Stimulated activated CD4-positive, alpha-beta T cell treated with anti-CD3 and anti-CD28 coated beads, Interleukin-2, amount 100 ng/mL, for 48 hours (primary cell): ENCODE results near the gene GFRA3.

Experiments used
- DNase-seq, 2 donors: peaks; one replicate each; pipeline ENCODE4 v3.0.0-alpha.2; 2020

The GFRA3 gene

GRCh38 chr5:138246334-138246733 lies 28.1 kb downstream of the GFRA3 start:
- DNase-seq: no peak

DNA sequence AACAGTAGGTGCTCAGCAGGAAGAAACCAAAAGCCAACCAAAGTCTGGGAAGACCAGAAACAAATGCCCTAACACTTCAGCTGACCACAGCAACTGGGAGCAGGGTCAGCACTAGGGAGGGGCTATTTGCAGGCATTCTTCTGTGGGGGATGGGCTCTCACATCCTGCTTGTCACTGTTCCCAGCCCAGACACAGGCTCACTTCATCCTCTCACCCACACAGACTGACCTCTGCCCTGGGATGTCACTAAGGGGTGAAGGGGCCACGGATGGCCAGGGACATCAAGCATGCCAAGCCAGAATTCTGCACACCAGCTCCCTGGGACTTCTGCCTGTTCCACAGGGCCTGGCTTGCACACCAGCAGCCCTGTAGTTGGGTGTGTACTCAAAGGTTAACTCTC lies 28.7 kb downstream of the GFRA3 start:
- DNase-seq: no peak

- DNase-seq: no peak
Observed at GRCh38 chr5:138243794-138244193, 30.6 kb downstream of the GFRA3 start.

- DNase-seq: no peak
Observed at GRCh38 chr5:138241688-138242571, 32.5 kb downstream of the GFRA3 start.

GRCh38 chr5:138240650-138241385 lies 33.6 kb downstream of the GFRA3 start:
- DNase-seq: peak in 1 of 2 donors; percentile 2

- no peak for DNase-seq
Observed at GRCh38 chr5:138238034-138238433, 36.4 kb downstream of the GFRA3 start.

GRCh38 chr5:138234651-138235050 lies 39.8 kb downstream of the GFRA3 start:
- DNase-seq: no peak

DNA sequence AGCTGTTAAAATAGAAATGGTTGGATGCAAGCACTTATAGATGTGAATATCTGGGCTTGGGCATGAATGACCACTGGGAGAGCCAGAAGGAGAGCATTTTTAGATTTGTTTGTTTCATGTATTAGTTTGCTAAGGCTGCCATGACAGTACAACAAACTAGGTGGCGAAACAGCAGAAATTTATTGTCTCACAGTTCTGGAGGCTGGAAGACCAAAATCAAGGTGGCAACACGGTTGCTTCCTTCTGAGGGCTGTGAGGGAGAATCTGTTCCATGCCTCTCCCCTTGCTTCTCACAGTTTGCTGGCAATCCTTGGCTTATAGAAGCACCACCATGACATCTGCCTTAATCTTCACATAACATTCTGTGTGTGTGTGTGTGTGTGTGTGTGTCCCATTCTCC lies 41.1 kb downstream of the GFRA3 start:
- no peak for DNase-seq

DNA sequence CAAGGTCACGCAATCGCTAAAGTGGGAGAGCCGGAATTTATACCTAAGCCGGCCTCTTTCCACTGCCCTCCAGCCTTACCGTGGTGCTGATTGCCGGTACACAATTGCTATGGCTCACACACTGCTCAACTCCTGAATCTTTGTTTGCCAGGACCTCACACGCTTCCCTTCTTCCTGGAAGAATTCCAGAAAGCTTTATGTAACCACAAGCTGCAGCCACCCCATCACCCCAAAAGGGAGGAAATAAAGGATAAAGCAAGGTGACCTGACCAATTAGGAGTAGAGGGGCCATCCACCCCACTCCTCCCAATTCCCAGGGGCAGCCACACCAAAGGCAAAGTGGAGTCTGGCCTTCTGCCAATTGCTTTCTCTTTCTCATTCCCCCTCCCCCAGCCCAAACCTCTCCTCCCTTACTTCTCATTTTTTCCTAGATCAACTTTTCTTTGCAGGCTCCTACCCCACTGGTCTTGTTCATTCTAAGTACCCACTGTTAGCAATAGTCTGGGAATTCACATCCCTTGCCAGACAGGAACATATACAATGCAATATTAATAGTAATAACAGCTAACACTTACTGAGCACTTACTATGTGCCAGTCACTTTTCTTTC lies 43.3 kb downstream of the GFRA3 start:
- DNase-seq: no peak

DNA sequence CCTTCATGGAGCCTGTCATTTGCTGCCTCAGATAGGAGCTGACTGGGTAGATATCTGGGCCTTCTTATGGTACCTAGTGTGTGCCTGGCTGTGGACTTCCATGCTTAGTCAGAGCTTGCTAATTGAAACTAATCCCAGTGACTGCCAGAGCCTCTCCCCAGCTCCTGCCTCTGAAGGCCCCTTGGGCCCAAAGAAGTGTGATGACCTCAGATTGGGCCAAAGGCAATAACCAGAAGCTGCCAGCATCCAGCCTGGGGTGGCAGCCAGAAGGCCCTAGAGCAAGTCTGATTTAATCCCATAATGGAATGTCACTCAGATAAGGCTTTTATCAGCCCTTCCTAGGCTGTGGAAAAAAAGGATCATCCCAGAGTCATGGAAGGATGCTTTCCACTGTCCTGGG lies 44.2 kb downstream of the GFRA3 start:
- no peak for DNase-seq

DNA sequence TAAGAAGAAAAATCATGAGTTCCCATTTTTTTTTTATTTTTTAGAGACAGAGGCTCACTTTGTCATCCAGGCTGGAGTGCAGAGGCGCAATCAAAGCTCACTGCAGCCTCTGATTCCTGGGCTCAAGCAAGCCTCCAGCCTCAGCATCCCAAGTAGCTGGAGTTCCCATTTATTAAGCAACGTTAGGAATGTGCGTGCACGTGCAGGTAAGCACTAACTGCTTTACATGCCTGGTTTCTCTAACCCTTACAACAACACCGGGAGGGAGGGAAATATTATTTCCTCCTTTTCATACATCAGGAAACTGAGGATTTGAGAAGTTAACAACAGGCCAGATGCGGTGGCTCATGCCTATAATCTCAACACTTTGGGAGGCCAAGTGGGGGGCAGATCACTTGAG lies 45.0 kb downstream of the GFRA3 start:
- DNase-seq: no peak

GRCh38 chr5:138226910-138227309 lies 47.5 kb downstream of the GFRA3 start:
- no peak for DNase-seq

GRCh38 chr5:138224712-138225111 lies 49.7 kb downstream of the GFRA3 start:
- DNase-seq: no peak

DNA sequence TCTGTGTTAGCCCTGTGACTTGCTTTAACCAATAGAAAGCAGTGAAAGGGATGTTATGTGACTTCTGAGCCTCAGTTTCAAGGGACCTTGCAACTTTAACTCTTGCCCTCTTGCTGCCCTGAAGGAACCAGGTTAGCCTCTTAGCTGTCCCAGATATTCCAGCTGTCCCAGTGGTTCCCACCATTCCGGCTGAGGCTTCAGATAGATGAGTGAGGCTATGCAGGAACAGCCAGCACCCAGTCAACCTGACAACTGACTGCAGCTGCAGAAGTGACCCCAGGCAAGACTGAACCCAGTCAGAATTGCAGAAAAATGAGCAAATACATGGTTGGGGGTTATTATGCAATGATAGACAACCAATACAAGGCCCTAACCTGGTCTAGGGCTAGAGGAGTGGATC lies 50.9 kb downstream of the GFRA3 start:
- DNase-seq: no peak

DNA sequence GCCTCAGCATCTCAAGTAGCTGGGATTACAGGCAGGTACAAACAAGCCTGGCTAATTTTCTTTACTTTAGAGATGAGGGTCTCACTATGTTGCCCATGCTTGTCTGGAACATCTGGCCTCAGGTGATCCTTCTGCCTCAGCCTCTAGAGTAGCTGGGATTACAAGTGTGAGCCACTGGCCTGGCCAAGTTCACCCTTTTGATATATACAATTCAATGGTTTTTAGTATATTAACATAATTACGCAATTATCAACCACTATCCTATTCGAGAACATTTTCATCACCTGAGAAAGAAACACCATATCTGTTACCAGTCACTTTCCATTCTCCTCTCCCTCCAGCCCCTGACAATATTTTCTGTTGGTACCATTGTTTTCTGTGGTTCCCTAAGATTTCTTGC lies 57.6 kb downstream of the GFRA3 start:
- no peak for DNase-seq

DNA sequence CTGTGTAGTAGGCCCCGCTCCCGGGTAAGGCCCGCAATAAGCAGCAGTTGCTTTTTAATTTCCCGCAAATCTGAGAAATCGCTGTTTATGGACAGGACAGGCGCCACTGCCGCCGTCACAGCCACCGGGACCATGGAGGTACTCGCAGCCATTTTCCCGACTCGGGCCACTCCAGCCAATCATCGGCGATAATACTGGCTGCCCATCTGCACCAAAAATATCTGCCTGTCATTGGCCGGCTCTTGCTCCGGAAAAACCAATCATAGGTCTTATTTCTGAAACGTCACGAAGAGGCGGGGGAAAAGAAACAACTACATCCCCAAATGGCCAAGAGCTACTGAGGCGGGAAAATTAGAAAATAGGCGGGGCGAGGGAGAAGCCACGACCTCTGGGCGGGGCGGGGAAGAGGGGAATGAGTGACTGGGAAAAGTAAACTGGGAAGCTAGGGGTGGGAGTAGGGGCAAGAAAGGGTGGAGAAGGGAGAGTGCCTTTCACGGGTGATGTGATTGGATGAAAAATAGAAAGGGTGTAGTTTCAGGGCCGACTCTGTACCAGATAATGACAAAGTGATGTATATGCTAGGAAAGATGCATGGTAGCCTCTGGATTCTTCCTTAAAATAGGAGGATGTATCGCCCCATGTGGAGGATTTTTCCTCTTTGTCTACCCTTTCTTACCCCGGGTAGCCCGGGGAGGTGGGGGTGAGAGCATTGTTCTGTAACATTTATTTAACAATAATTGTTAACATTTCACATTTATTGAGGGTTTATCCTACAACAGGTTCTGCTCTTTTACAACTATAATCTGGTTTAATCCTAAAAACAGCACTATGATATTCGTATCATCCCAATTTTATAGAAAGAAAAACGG lies 61.0 kb downstream of the GFRA3 start, which contains the start of gene CDC23:
TSS of gene CDC23 (minus strand) at position 163 of the 869 bp plus-strand sequence. CDS start at position 152, 11 bp downstream.
- peak; percentile 75 to 86 for DNase-seq

DNA sequence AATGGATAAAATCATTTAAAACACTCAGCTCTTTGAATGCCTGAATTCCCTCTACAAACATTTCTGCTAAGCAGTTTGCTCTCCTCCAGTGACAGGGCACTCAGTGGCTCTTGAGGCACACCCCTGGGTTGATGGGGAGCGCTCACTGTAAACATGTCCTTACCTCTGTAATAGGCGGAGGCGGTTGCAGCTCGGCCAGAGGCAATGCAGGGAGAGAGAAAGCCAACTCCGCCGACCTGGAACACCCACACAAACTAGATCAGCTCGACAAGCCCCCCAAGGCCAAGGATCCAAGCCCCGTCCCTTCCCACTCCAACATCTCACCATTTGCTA lies 61.6 kb downstream of the GFRA3 start:
- DNase-seq: no peak

GRCh38 chr5:138210985-138211384 lies 63.4 kb downstream of the GFRA3 start:
- DNase-seq: no peak
